HCT116 (cell line): ENCODE data around the gene ADRB1. TPM values are rescaled to one million over a fixed set of nuclear protein-coding genes. Genes with fewer than 3 reads are reported as not detected.

Experiments
- ATAC-seq: fragments of 200-7000 bp; cut with Tn5 transposase; 2 replicates; pipeline ENCODE4 v1.9.1; 2020; ENCODE audit warnings: mild to moderate bottlenecking, moderate library complexity
- BruUV-seq: library from RNA; stranded (reverse); fragments of 400-500 nt; replicated peaks from 2 replicates; lab custom pipeline; 2021; lab: Mats Ljungman, UMichigan
- CTCF ChIA-PET: fragments of 300-600 bp; sonication (Branson Sonifier 250); formaldehyde crosslinking; loops from one replicate; lab custom pipeline; 2021; ENCODE audit warnings: antibody characterized with exemption; lab: Charles Lee
- POLR2A ChIA-PET: fragments of 300-600, 350-600 bp; sonication (Branson Sonifier 250); formaldehyde crosslinking; loops from one replicate; lab custom pipeline; 2021; ENCODE audit warnings: antibody characterized with exemption; lab: Charles Lee
- RAD21 ChIA-PET, 2 experiments: fragments of 300-600 bp; sonication (Branson Sonifier 250); formaldehyde crosslinking; loops; one replicate each; lab custom pipeline; 2023; ENCODE audit warnings: low total read pairs in 2 of 2; ENCODE audit not compliant: uncharacterized antibody in 2 of 2, unreplicated experiment in 2 of 2, low non-redundant PET in 1 of 2; lab: Charles Lee
- DNase-seq: peaks from one replicate; pipeline ENCODE4 v3.0.0-alpha.2; 2010; ENCODE audit warnings: low read depth, low spot score
- H2AFZ ChIP-seq: fragments of 200-600 bp; shearing (Covaris generic), sonication (generic); 2 replicates; pipeline ENCODE4 v1.6.1; 2017; ENCODE audit warnings: low read depth, mixed run types, mixed read lengths, antibody characterized with exemption, low read length; ENCODE audit not compliant: poor library complexity, severe bottlenecking
- H3K27ac ChIP-seq: 2 replicates; pipeline ENCODE4 v1.5.1; 2012; ENCODE audit warnings: low read depth, low read length
- H3K27me3 ChIP-seq: fragments of 200-600 bp; sonication (generic); 2 replicates; pipeline ENCODE4 v1.6.1; 2016; ENCODE audit warnings: mixed run types, low read length, mixed read lengths; ENCODE audit not compliant: insufficient read depth
- H3K36me3 ChIP-seq, 2 experiments: fragments of 200-500 bp in 1 of 2; fragments of 200-600 bp in 1 of 2; sonication (Bioruptor generic) in 1 of 2; sonication (generic) in 1 of 2; 2 replicates each; pipeline versions ENCODE4 v1.5.1 to v1.6.1; 2014 to 2016; ENCODE audit warnings: low read length in 2 of 2, inconsistent platforms in 1 of 2, mixed read lengths in 1 of 2, mixed run types in 1 of 2; ENCODE audit not compliant: insufficient read depth in 2 of 2, control insufficient read depth in 1 of 2
- H3K4me1 ChIP-seq, 2 experiments: fragments of 200-600 bp in 1 of 2; sonication (generic) in 1 of 2; 2 replicates each; pipeline versions ENCODE4 v1.5.1 to v1.6.1; 2012 to 2017; ENCODE audit warnings: low read length in 2 of 2, inconsistent platforms in 1 of 2, mild to moderate bottlenecking in 1 of 2, mixed read lengths in 1 of 2, mixed run types in 1 of 2, moderate library complexity in 1 of 2; ENCODE audit not compliant: insufficient read depth in 2 of 2, control insufficient read depth in 1 of 2
- H3K4me2 ChIP-seq: fragments of 200-600 bp; sonication (generic); 2 replicates; pipeline ENCODE4 v1.6.1; 2017; ENCODE audit warnings: mixed run types, low read length, mixed read lengths
- H3K4me3 ChIP-seq, 2 experiments: fragments of 200-600 bp in 1 of 2; sonication (generic) in 1 of 2; replicated peaks in 1 of 2; 2 replicates each; pipeline ENCODE4 v1.5.1; 2011 to 2016; ENCODE audit warnings: low read length in 2 of 2, control low read depth in 1 of 2, low read depth in 1 of 2, mild to moderate bottlenecking in 1 of 2, mixed read lengths in 1 of 2, mixed run types in 1 of 2
- H3K79me2 ChIP-seq: fragments of 200-600 bp; sonication (generic); 2 replicates; pipeline ENCODE4 v1.6.1; 2017; ENCODE audit warnings: mild to moderate bottlenecking, mixed run types, low read length, moderate library complexity, mixed read lengths; ENCODE audit not compliant: insufficient read depth
- H3K9ac ChIP-seq: fragments of 200-600 bp; sonication (generic); 2 replicates; pipeline ENCODE4 v1.6.1; 2016; ENCODE audit warnings: low read length, mixed read lengths
- H3K9me2 ChIP-seq: fragments of 200-600 bp; sonication (generic), shearing (Covaris generic); 2 replicates; pipeline ENCODE4 v1.6.1; 2017; ENCODE audit warnings: mixed run types, mild to moderate bottlenecking, moderate library complexity; ENCODE audit not compliant: insufficient read depth
- H3K9me3 ChIP-seq, 2 experiments: fragments of 200-500 bp in 1 of 2; fragments of 200-600 bp in 1 of 2; sonication (Bioruptor generic) in 1 of 2; sonication (generic) in 1 of 2; 2 replicates each; pipeline ENCODE4 v1.6.1; 2014 to 2017; ENCODE audit warnings: low read length in 2 of 2, mixed read lengths in 2 of 2, inconsistent platforms in 1 of 2, low read depth in 1 of 2, mild to moderate bottlenecking in 1 of 2, mixed run types in 1 of 2, moderate library complexity in 1 of 2; ENCODE audit not compliant: control insufficient read depth in 1 of 2, insufficient read depth in 1 of 2
- H4K20me1 ChIP-seq: fragments of 200-600 bp; sonication (generic), shearing (Covaris generic); 2 replicates; pipeline ENCODE4 v1.6.1; 2017; ENCODE audit warnings: mixed run types, mild to moderate bottlenecking, moderate library complexity; ENCODE audit not compliant: insufficient read depth
- ELF1 ChIP-seq: IDR thresholded peaks from 2 replicates; pipeline ENCODE4 v1.6.1; 2012; ENCODE audit warnings: low read depth, borderline replicate concordance
- EZH2 ChIP-seq: fragments of 200-600 bp; sonication (generic); IDR thresholded peaks from 2 replicates; pipeline ENCODE4 v1.6.1; 2017; ENCODE audit warnings: antibody characterized with exemption, mixed run types
- EZH2phosphoT487 ChIP-seq: fragments of 200-600 bp; IDR thresholded peaks from 2 replicates; pipeline ENCODE4 v1.6.1; 2018; ENCODE audit warnings: antibody characterized with exemption, borderline replicate concordance
- FOSL1 ChIP-seq: IDR thresholded peaks from 2 replicates; pipeline ENCODE4 v1.6.1; 2012; ENCODE audit warnings: low read depth
- JUND ChIP-seq: IDR thresholded peaks from 2 replicates; pipeline ENCODE4 v1.6.1; 2012
- POLR2A ChIP-seq: IDR thresholded peaks from 2 replicates; pipeline ENCODE4 v1.7.0; 2011; ENCODE audit warnings: borderline replicate concordance; ENCODE audit not compliant: insufficient read depth, insufficient read length; ENCODE audit errors: extremely low read depth
- RAD21 ChIP-seq: IDR thresholded peaks from 2 replicates; pipeline ENCODE4 v1.6.1; 2012; ENCODE audit warnings: low read depth, mild to moderate bottlenecking
- REST ChIP-seq: IDR thresholded peaks from 2 replicates; pipeline ENCODE4 v1.6.1; 2012; ENCODE audit warnings: low read depth
- SRF ChIP-seq: IDR thresholded peaks from 2 replicates; pipeline ENCODE4 v1.6.1; 2012; ENCODE audit warnings: low read depth
- YY1 ChIP-seq: IDR thresholded peaks from 2 replicates; pipeline ENCODE4 v1.6.1; 2011; ENCODE audit warnings: low read length, low read depth, moderate library complexity, mild to moderate bottlenecking; ENCODE audit not compliant: insufficient replicate concordance; ENCODE audit errors: extremely low read depth
- ZFX ChIP-seq: fragments of 450-650 bp; IDR thresholded peaks from 2 replicates; pipeline ENCODE4 v1.6.1; 2017
- intact Hi-C: fragments of 100-400 bp; cut with micrococcal nuclease; formaldehyde crosslinking; loops from 2 replicates; pipeline ENCODE4 v1.10.0; 2022
- total RNA-seq: library from RNA; stranded (reverse); gene quantifications from one replicate; pipeline ENCODE4 v1.2.1, GENCODE V29; 2021; ENCODE audit not compliant: unreplicated experiment

Gene ADRB1
- total RNA-seq, 1 experiment from 2014 or later: 0.89 TPM

GRCh38 chr10:114061148-114061547 is 17.5 kb downstream of the ADRB1 start:
- ATAC-seq (no peak), DNase-seq (no peak)
- POLR2A ChIA-PET: interaction anchor here (1.0 kb wide), 1 partner anchor 15 kb away, joined by 3 read pairs; no protein-coding TSS in a partner anchor
- no peaks in the 10 kb centered on the region for H3K9me2 ChIP-seq
- no peak overlapping the region for H3K4me3 ChIP-seq
- H3K27ac ChIP-seq: no peak overlapping the region
- H3K79me2 ChIP-seq: no peaks in the 10 kb centered on the region
- H3K36me3 ChIP-seq: no peaks in the 10 kb centered on the region
- RAD21 ChIA-PET: no interaction called here
- no TSS peak for BruUV-seq
- no peaks in the 10 kb centered on the region for H3K27me3 ChIP-seq
- no peaks in the 10 kb centered on the region for H3K9me3 ChIP-seq
- no peaks in the 10 kb centered on the region for H4K20me1 ChIP-seq
- no peaks in the 10 kb centered on the region for H3K4me1 ChIP-seq
- H2AFZ ChIP-seq: no peak overlapping the region
- H3K4me2 ChIP-seq: no peak overlapping the region
- no peak overlapping the region for H3K9ac ChIP-seq
- intact Hi-C loops: no loop called here
- no peak for TF ChIP-seq SRF
- TF ChIP-seq YY1: no peak
- TF ChIP-seq EZH2phosphoT487: no peak
- TF ChIP-seq ZFX: no peak
- no peak for TF ChIP-seq FOSL1
- TF ChIP-seq EZH2: no peak
- no peak for TF ChIP-seq ELF1
- no peak for TF ChIP-seq POLR2A
- no peak for TF ChIP-seq RAD21
- no peak for TF ChIP-seq JUND
- TF ChIP-seq REST: no peak
- CTCF ChIA-PET: no interaction called here
